Ovary (tissue), 3 donors: ENCODE data around the gene CHCHD3.

Experiments used
- CTCF ChIP-seq, 3 donors: fragments of 450-650 bp in 2 of 3; fragments of 200-600 bp in 1 of 3; IDR thresholded peaks; one replicate each; pipeline versions ENCODE4 v1.5.1 to v1.8.0; 2016 to 2022; ENCODE audit warnings: antibody characterized with exemption in 3 of 3, mild to moderate bottlenecking in 1 of 3
- EP300 ChIP-seq: sonication (generic); formaldehyde crosslinking; IDR thresholded peaks from one replicate; pipeline ENCODE4 v1.6.1; 2017; ENCODE audit warnings: antibody characterized with exemption
- POLR2A ChIP-seq: fragments of 450-650 bp; IDR thresholded peaks from one replicate; pipeline ENCODE4 v1.6.1; 2017; ENCODE audit warnings: antibody characterized with exemption, mild to moderate bottlenecking, moderate library complexity
- donor health status: DM: no; HTN: no; CAD: no.

GRCh38 chr7:133007961-133008360 is 73.9 kb downstream of the CHCHD3 start:
- TF ChIP-seq CTCF (IDR thresholded peaks at IDR 0.05) (no peak), EP300 (no peak), POLR2A (no peak)
